Left cardiac atrium (tissue), 4 donors: ENCODE results near the gene CNIH2. TPM values are rescaled to one million over a fixed set of nuclear protein-coding genes. Genes with fewer than 3 reads are reported as not detected.
"Not testable (repeated sequence)": the region's sequence is repeated elsewhere in the genome, so short reads cannot be mapped to it uniquely, and the experiment has no call there.

Source experiments
- ATAC-seq, 2 donors: fragments of 200-7000 bp; cut with Tn5 transposase; one replicate each; pipeline ENCODE4 v1.9.1; 2020; ENCODE audit warnings: mild to moderate bottlenecking in 2 of 2, moderate library complexity in 2 of 2
- DNase-seq: peaks from one replicate; pipeline ENCODE4 v3.0.0-alpha.2; 2020
- intact Hi-C, 2 donors: fragments of 100-400 bp; cut with DNase I; formaldehyde crosslinking; loops; one replicate each; pipeline versions ENCODE4 v1.14.1 to v1.15.1; 2022 to 2023
- total RNA-seq, 2 donors: library from RNA; stranded (reverse); fragmentation: NEBNext Ultra II Directional; extraction: Animal tissue kit (Norgen Biotek cat#: 25700); gene quantifications; one replicate each; pipeline ENCODE4 v1.2.1, GENCODE V29; 2021
- donor health status: DM: no; HTN: yes; CAD: no.
- donor health status: DM: no; HTN: yes; CAD: no; lungs with severe emphysema.
- donor health status: DM: yes; HTN: yes; CAD: no.
- donor health status: Dilated cardiomyopathy.

Gene CNIH2
- total RNA-seq, 2 donors from 2014 or later = not detected

GRCh38 chr11:66272596-66272995 lies 5.4 kb upstream of the CNIH2 start:
- ATAC-seq (no peak), DNase-seq (no peak)
- intact Hi-C loops = no loop called here

DNA sequence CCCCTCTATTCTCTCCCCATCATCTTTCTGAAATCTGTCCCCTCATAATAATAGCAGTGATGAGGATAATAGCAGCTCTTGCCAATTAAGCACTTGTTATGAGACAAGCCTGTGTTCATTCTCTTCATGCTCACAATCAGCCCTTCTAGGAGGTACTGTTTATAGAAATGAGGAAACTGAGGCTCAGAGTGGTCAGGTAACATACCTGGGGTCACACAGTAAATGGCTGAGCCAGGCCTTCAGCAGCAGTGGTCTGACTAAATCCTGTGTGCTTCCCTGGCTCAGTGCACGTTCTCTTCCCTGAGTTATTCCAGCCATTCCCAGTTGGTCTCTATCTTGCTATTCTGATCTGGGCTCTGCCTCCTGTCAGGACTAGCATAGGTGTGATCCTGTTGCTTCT lies 3.8 kb upstream of the CNIH2 start:
- DNase-seq = no peak
- intact Hi-C loops = no loop called here
- ATAC-seq = no peak

DNA sequence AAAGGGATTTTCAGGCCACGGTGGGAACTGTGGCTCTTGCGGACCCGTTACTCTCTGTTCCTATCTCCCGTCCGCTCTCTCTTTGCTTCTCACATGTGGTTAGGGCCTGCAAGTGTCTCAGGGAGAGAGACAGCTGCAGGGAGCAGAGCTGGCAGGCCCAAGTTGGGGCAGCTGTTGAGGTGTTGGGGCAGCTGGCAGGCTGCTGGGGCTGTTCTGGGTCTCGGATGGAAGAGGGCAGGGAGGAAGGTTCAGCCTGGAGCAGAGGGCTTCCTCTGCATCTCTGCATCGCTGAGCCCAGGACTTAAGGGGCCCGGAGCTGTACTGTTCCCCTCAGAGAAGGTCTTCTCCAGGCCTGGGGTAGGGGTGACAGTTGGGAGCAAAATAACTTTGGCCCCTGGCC lies 2.6 kb upstream of the CNIH2 start:
- DNase-seq (no peak), ATAC-seq (no peak)
- intact Hi-C loops = no loop called here

DNA sequence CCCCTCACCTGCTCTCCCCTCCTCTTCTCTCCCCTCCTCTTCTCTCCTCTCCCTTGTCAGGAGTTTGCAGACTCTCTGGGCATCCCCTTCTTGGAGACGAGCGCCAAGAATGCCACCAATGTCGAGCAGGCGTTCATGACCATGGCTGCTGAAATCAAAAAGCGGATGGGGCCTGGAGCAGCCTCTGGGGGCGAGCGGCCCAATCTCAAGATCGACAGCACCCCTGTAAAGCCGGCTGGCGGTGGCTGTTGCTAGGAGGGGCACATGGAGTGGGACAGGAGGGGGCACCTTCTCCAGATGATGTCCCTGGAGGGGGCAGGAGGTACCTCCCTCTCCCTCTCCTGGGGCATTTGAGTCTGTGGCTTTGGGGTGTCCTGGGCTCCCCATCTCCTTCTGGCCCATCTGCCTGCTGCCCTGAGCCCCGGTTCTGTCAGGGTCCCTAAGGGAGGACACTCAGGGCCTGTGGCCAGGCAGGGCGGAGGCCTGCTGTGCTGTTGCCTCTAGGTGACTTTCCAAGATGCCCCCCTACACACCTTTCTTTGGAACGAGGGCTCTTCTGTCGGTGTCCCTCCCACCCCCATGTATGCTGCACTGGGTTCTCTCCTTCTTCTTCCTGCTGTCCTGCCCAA lies 1.9 kb upstream of the CNIH2 start:
- no peak for DNase-seq
- no peak for ATAC-seq
- intact Hi-C loops = no loop called here

DNA sequence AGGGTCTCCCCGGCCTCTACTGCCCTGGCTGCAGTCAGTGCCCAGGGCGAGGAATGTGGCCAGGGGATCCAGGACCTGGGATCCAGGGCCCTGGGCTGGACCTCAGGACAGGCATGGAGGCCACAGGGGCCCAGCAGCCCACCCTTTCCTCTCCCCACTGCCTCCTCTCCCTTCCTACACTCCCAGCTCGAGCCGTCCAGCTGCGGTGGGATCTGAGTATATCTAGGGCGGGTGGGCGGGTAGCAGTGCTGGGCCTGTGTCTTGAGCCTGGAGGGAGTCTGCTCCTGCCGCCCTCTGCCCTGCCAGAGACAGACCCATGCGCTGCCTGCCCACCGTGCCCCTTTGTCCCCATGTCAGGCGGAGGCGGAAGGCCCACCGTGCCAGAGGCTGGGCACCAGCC lies 1.4 kb upstream of the CNIH2 start:
- ATAC-seq, DNase-seq, intact Hi-C loops: not testable (repeated sequence)

GRCh38 chr11:66277064-66277463 lies 911 bp upstream of the CNIH2 start:
- ATAC-seq, DNase-seq, intact Hi-C loops: not testable (repeated sequence)

- DNase-seq = no peak
- no peak for ATAC-seq
Measured at GRCh38 chr11:66278363-66279091, 552 bp downstream of the CNIH2 start.

DNA sequence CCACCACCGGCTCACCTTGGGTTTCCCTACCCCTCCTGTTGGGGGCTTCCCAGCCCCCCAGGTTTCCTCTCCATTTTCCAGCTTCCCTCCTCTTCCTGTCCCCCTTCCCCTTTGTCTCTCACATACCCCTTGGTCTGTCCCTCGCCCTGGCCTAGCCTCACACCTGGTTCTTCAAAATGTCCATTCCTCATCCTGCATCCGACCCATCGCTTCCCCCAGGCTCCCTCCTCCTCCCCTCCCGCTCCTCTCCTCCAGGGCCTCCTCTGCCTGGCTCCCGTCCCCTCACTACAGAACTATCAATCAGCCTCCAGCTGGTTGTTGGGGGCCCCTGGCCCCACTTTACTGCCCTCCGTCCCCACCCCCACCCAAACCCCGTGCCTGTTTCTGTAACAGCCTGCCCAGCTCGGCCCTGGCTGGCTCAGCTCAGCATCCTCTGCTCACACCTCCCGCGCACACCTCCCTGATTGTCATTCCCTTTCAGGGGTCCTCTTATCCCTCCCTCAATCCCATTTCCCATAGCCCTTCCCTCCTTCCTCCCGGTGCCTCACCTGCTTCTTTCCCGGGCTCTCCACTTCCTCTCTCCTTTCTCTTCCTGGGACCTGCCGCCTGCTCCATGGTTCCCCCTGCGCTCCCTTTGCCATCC lies 1.2 kb downstream of the CNIH2 start:
- intact Hi-C loops = no loop called here
- ATAC-seq (no peak), DNase-seq (no peak)

More at GRCh38 chr11:66278363-66279091, 552 bp downstream of the CNIH2 start:
- intact Hi-C loops = no loop called here

- intact Hi-C loops = loop anchor here in 1 of 2 donors (10.0 kb wide), 1 partner anchor 56 kb away; no protein-coding TSS in a partner anchor
- DNase-seq = no peak
Measured at GRCh38 chr11:66280428-66280827, 2.5 kb downstream of the CNIH2 start.

GRCh38 chr11:66281001-66281400 lies 3.0 kb downstream of the CNIH2 start:
- DNase-seq = no peak
- ATAC-seq = no peak
- intact Hi-C loops = loop anchor here in 1 of 2 donors (10.0 kb wide), 1 partner anchor 56 kb away; no protein-coding TSS in a partner anchor

More at GRCh38 chr11:66280428-66280827, 2.5 kb downstream of the CNIH2 start:
- ATAC-seq = no peak

DNA sequence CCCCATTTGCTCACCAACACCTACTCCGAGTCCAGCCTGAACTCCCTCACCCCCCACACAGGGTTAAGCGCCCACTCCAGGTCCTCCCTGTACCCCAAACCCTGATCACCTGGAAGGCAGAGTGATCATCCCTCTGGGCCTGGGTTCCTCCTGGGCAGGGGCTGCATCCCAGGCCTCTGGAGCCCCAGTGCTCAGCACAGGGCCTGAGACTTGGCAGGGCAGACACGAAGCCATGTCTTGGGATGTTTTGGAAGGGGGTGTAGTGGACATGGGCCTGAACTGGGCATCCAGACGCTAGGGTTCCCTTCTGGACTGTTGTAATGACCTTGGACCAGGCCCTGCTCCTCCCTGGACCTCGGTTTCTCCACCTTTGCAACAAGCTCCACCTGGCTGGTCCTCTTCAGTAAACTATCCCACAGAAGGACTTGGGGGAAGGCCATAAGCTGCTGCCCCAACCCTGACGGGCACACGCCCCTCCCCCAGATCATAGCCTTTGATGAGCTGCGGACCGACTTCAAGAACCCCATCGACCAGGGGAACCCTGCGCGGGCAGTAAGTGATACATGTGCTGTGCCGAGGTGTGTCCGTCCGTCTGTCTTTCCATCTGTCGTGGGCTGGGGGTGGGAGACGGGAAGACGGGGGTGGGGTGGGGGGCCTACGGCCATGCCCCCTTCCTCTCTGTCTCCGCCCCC lies 3.9 kb downstream of the CNIH2 start:
- intact Hi-C loops = loop anchor here in 1 of 2 donors (10.0 kb wide), 1 partner anchor 57 kb away; no protein-coding TSS in a partner anchor
- ATAC-seq (no peak), DNase-seq (no peak)

DNA sequence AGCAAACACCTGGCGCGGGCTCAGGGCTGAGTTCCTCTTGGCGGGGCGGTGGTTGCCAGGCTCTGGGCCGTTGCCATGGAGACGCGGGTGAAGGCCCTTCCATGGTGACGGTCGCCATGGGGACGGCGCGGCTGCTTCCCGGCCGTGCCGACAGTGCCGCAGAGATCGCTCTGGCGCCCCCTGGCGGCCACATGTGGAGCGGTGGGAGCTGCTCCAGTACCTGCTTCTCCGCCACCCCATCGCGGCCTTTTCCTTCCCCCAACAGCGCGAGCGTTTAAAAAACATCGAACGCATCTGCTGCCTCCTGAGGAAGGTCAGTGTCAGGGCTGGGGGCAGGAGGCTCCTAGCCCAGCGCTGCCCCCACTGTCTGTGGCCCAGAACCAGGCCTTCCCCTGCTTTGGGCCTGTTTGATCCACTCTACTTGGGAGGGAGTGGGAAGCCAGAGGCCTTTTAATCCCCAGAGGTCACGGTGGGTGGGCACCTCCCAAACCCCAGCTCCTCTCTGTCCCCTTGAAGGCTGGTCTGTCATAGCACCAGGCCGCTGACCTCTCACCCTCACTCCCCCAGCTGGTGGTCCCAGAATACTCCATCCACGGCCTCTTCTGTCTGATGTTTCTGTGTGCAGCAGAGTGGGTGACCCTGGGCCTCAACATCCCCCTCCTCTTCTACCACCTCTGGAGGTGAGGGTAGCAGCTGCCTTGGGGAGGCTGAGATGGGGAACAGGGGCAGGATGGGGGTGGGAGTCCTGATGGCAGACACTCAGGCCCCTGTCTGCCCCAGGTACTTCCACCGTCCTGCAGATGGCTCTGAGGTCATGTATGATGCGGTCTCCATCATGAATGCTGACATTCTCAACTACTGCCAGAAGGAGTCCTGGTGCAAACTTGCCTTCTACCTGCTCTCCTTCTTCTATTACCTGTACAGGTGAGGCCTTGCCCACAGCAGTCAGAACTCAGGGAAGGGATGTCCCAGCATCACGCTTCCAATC lies 4.8 kb downstream of the CNIH2 start:
- peak; percentile 84 to 86 for ATAC-seq
- intact Hi-C loops = loop anchor here in 1 of 2 donors (10.0 kb wide), 1 partner anchor 58 kb away; no protein-coding TSS in a partner anchor
- peak; percentile 99 for DNase-seq

GRCh38 chr11:66283461-66284105 lies 5.6 kb downstream of the CNIH2 start:
- ATAC-seq (no peak), DNase-seq (no peak)
- intact Hi-C loops = loop anchor here in 1 of 2 donors (10.0 kb wide), 1 partner anchor 59 kb away; no protein-coding TSS in a partner anchor

DNA sequence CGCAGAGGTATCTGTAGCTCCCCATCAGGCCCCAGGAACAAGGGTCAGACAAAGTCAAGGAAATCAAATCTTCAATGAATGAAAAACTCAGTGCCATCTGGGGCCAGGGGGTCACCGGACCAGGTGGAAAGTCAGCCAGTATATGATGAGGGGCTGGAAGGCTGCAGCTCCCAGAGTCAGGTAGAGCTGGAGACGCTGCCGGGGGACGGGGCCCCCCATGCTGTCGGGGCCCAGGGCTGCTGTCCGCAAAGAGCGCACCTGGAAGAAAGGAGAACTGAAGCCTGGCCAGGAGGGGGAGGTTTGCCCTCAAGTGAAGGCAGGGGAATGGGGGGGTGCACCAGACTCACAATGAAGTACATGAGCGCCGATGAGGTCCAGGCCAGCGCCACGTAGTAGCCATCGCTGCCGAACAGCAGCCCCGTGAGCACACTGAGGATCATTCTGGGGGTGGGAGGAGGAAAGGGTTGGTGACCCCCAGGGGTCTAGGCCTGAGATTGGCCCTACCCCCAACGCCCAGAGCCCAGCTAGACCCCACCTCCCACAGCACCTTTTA lies 6.6 kb downstream of the CNIH2 start:
- DNase-seq = no peak
- intact Hi-C loops = loop anchor here in 1 of 2 donors (10.0 kb wide), 1 partner anchor 60 kb away; no protein-coding TSS in a partner anchor
- no peak for ATAC-seq

DNA sequence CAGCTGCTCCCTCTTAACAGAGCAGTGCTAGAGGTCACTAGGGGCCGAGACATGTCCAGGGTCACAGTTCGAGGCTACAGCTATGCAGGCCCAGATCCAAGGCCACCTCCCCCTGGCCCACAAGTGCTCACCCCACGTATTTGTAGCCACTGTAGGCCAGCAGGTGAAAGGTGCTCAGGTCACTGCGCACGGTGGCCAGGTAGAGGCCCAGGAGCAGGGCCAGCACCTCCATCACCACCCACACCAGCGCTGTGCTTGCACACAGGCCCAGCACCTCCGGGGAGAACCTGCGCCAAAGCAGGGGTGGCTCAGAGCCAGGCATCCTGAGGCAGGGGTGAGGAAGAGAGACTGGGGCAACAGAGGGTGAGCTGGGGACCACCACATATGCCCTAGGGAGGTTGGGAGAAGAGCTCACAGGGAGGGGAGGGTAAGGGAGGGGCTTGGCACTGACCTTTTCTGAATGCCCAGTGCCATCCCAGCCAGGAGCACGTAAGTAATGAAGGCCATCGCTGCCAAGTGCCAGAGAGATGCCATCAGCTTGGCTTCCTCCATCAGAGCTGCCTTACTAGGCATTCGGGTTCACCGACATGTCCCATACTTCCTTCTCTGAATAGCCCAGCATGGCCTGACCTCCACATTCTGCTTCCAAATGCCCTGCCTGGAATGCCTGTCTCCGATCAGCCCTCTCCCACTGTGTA lies 7.4 kb downstream of the CNIH2 start:
- no peak for DNase-seq
- no peak for ATAC-seq
- intact Hi-C loops = loop anchor here in 1 of 2 donors (10.0 kb wide), 1 partner anchor 61 kb away; no protein-coding TSS in a partner anchor

GRCh38 chr11:66286699-66287098 lies 8.7 kb downstream of the CNIH2 start:
- ATAC-seq (no peak), DNase-seq (no peak)
- intact Hi-C loops = loop anchor here in 1 of 2 donors (10.0 kb wide), 1 partner anchor 62 kb away; no protein-coding TSS in a partner anchor
